ENCODE data around the gene RARA. TPM values are rescaled to one million over a fixed set of nuclear protein-coding genes. Genes with fewer than 3 reads are reported as not detected.

The RARA gene
- total and polyA plus RNA-seq, 2 of the 4 experiments (the other 2 are of a cell fraction): 9.0 to 12.7 TPM

DNA sequence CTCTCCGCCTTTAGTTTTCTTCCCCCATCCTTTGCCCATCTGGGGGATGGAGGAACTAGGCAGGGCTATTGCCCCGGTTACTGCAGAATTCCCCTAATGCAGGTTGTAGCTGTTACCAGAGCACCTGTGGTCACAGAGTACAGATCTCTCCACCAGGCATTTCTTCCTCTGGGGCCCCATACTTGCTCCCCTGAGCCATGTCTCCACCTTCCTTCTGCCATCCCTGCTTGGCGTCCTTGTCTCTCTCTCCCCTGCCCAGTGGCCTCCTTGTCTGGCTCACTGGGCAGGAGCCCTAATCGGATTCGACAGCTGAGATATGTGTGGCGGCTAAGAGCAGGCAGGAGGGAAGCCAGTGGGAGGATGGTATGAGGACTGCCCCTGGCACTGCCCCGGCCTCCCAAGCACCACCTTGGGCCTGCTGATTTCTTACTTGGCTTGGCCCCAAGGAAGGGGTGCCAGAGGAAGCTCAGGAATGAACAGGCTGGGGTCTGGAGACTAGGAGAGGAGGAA is 2.0 kb downstream of the RARA start:
- Histone ChIP-seq H4K8ac (ENCODE audit: low read depth in 2 of 2, low read length in 2 of 2) (peak overlapping the region in 1 of 2 experiments; percentile 2; a peak in 1 of 4 replicates), H2BK120ac (ENCODE audit: low read depth, low read length) (no peak overlapping the region), H3K4me3 (ENCODE audit: insufficient read depth, low read depth, low read length) (no peak overlapping the region), H2BK15ac (ENCODE audit: low read depth, low read length) (no peak overlapping the region), H3K23ac (ENCODE audit: low read depth, low read length) (peak overlapping the region; percentile 3; the same call in 1 of the 2 replicates), H3K4me1 (ENCODE audit: control insufficient read depth, insufficient read depth, low read length) (peaks cover 69% of the 10 kb centered on the region), H3K27ac (ENCODE audit: insufficient read depth, low read length) (no peak overlapping the region), H3K4me2 (ENCODE audit: low read depth, low read length) (no peak overlapping the region), H2AK9ac (replicated peaks; ENCODE audit: low read depth, low read length, poor library complexity) (no peak overlapping the region), H3K9me3 (ENCODE audit: control insufficient read depth, insufficient read depth, low read length) (no peaks in the 10 kb centered on the region), H2AFZ (replicated peaks; ENCODE audit: low read length, poor library complexity) (no peak overlapping the region), H4K20me1 (ENCODE audit: insufficient read depth, low read length) (no peaks in the 10 kb centered on the region; the same call in 1 of the 2 replicates), H3K36me3 (ENCODE audit: control insufficient read depth, insufficient read depth, low read length) (no peaks in the 10 kb centered on the region), H2BK5ac (ENCODE audit: low read depth, low read length, poor library complexity, severe bottlenecking) (no peak overlapping the region), H3K14ac (replicated peaks; ENCODE audit: low read depth, low read length) (no peak overlapping the region), H3K18ac (ENCODE audit: low read depth, low read length) (no peak overlapping the region), H4K5ac (ENCODE audit: low read depth, low read length) (no peak overlapping the region; the same call in 1 of the 2 replicates), H2BK20ac (ENCODE audit: low read depth, low read length) (no peak overlapping the region), H4K91ac (ENCODE audit: insufficient read depth, low read depth, low read length) (no peak overlapping the region), H3K9me1 (ENCODE audit: insufficient read depth, low read length) (peaks cover 34% of the 10 kb centered on the region), H3K79me1 (ENCODE audit: low read depth in 1 of 2, low read length in 2 of 2) (peaks cover 0 to 22% of the 10 kb centered on the region in 2 experiments; a peak in 2 of 4 replicates), H3K9ac (ENCODE audit: low read depth, low read length) (no peak overlapping the region), H3K27me3 (ENCODE audit: control insufficient read depth, insufficient read depth, low read length) (no peaks in the 10 kb centered on the region), H3K56ac (ENCODE audit: extremely low read depth, insufficient read depth, low read length) (no peak overlapping the region), H3K4ac (ENCODE audit: low read depth, low read length) (no peak overlapping the region), H2AK5ac (ENCODE audit: low read depth, low read length) (peak overlapping the region; percentile 58; the same call in 1 of the 2 replicates)
- ATAC-seq (ENCODE audit: low read depth) (no peak), DNase-seq (no peak)
- POLR2A ChIA-PET (ENCODE audit: unreplicated experiment): no interaction called here
- dilution Hi-C loops (cut with HindIII; ENCODE audit: low sequenced_read_pairs, unreplicated experiment): no loop called here
- CTCF ChIA-PET: no interaction called here
- TF ChIP-seq MAFK (IDR thresholded peaks at IDR 0.05; ENCODE audit: low read depth, low read length) (no peak), SMC3 (IDR thresholded peaks at IDR 0.05; ENCODE audit: low read depth, low read length) (no peak), RFX5 (IDR thresholded peaks at IDR 0.05; ENCODE audit: low read depth, low read length) (no peak), CEBPB (IDR thresholded peaks at IDR 0.05; ENCODE audit: low read depth, low read length) (no peak), POLR2A (IDR thresholded peaks at IDR 0.05; ENCODE audit: low read depth, low read length) (no peak), CHD1 (IDR thresholded peaks at IDR 0.05; ENCODE audit: low read depth, low read length) (no peak), NFE2L2 (IDR thresholded peaks at IDR 0.05; ENCODE audit: low read depth, low read length) (no peak), RAD21 (IDR thresholded peaks at IDR 0.05; ENCODE audit: low read length) (no peak), RCOR1 (IDR thresholded peaks at IDR 0.05; ENCODE audit: insufficient replicate concordance, low read length) (no peak)
- TF ChIP-seq, protein P1, sequence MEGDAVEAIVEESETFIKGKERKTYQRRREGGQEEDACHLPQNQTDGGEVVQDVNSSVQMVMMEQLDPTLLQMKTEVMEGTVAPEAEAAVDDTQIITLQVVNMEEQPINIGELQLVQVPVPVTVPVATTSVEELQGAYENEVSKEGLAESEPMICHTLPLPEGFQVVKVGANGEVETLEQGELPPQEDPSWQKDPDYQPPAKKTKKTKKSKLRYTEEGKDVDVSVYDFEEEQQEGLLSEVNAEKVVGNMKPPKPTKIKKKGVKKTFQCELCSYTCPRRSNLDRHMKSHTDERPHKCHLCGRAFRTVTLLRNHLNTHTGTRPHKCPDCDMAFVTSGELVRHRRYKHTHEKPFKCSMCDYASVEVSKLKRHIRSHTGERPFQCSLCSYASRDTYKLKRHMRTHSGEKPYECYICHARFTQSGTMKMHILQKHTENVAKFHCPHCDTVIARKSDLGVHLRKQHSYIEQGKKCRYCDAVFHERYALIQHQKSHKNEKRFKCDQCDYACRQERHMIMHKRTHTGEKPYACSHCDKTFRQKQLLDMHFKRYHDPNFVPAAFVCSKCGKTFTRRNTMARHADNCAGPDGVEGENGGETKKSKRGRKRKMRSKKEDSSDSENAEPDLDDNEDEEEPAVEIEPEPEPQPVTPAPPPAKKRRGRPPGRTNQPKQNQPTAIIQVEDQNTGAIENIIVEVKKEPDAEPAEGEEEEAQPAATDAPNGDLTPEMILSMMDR (conservative IDR thresholded peaks at IDR 0.05; ENCODE audit: low read depth, low read length): no peak
- BruUV-seq (replicated peaks): no TSS peak
- WGBS, 2 experiments (ENCODE audit: extremely low coverage in 2 of 2, insufficient read length in 1 of 2): no CpG with 5 or more reads among the region's 7 CpGs
- in situ Hi-C loops (cut with MboI; ENCODE audit: low sequenced_read_pairs): no loop called here
- intact Hi-C loops (cut with micrococcal nuclease): no loop called here

All from IMR-90 (cell line).